Central memory CD8-positive, alpha-beta T cell (primary cell): Measurements from ENCODE around the gene CCDC60.

ENCODE experiments used
- ATAC-seq: fragments of 150-1000 bp; cut with Tn5 transposase; replicated peaks from 2 replicates; pipeline ENCODE4 v1.10.0; 2022; ENCODE audit warnings: mild to moderate bottlenecking, moderate FRiP score, moderate number of reproducible peaks; ENCODE audit not compliant: poor library complexity, severe bottlenecking; ENCODE audit errors: extremely low read depth
- DNase-seq, 2 donors: peaks; one replicate each; pipeline ENCODE4 v3.0.0; 2021; ENCODE audit warnings: low spot score in 2 of 2
- H3K27ac Mint-ChIP-seq: one replicate; pipeline ENCODE4 v1.8.0; 2022; ENCODE audit warnings: low read depth, mild to moderate bottlenecking, moderate library complexity, mixed read lengths
- H3K27me3 Mint-ChIP-seq: one replicate; pipeline ENCODE4 v1.8.0; 2022; ENCODE audit warnings: mixed read lengths
- H3K36me3 Mint-ChIP-seq: one replicate; pipeline ENCODE4 v1.8.0; 2022; ENCODE audit warnings: mild to moderate bottlenecking, moderate library complexity, mixed read lengths; ENCODE audit not compliant: insufficient read depth
- H3K4me1 Mint-ChIP-seq: one replicate; pipeline ENCODE4 v1.8.0; 2022; ENCODE audit warnings: mixed read lengths
- H3K4me3 Mint-ChIP-seq: one replicate; pipeline ENCODE4 v1.8.0; 2022; ENCODE audit warnings: mild to moderate bottlenecking, moderate library complexity, mixed read lengths
- H3K9me3 Mint-ChIP-seq: one replicate; pipeline ENCODE4 v1.8.0; 2022; ENCODE audit warnings: mixed read lengths

The CCDC60 gene

GRCh38 chr12:119312904-119313303 lies 21.6 kb upstream of the CCDC60 start:
- Mint-ChIP-seq H3K4me1 (no peaks in the 10 kb centered on the region), H3K27ac (no peak overlapping the region), H3K36me3 (no peaks in the 10 kb centered on the region), H3K27me3 (peaks cover 12% of the 10 kb centered on the region), H3K4me3 (no peak overlapping the region), H3K9me3 (peaks cover 5% of the 10 kb centered on the region)
- ATAC-seq = no peak
- no peak for DNase-seq

GRCh38 chr12:119314290-119314689 lies 20.2 kb upstream of the CCDC60 start:
- DNase-seq = no peak
- Mint-ChIP-seq H3K4me3 (no peak overlapping the region), H3K4me1 (no peaks in the 10 kb centered on the region), H3K27ac (no peak overlapping the region), H3K9me3 (no peaks in the 10 kb centered on the region), H3K27me3 (peaks cover 25% of the 10 kb centered on the region), H3K36me3 (no peaks in the 10 kb centered on the region)
- ATAC-seq = no peak

DNA sequence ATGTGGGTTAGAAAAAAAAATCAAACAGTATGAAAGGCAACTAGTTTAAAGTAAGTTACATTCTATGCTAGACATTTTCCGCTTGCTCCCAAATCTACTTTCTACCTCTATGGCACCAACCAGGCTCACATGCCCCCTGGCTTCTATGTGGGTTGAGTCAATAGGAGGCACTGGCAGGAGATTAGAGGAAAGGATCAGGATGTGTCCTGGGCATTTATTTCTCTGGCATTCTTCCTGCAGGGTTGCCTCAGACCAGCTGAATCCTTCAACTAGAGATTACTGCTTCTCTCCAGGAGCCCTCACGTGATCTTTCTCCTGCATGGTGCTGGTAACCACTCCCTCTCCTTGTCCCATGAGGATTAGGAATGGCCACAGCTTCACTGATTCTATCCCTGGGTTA lies 14.9 kb upstream of the CCDC60 start:
- no peak overlapping the region for H3K4me3 Mint-ChIP-seq
- no peaks in the 10 kb centered on the region for H3K9me3 Mint-ChIP-seq

DNA sequence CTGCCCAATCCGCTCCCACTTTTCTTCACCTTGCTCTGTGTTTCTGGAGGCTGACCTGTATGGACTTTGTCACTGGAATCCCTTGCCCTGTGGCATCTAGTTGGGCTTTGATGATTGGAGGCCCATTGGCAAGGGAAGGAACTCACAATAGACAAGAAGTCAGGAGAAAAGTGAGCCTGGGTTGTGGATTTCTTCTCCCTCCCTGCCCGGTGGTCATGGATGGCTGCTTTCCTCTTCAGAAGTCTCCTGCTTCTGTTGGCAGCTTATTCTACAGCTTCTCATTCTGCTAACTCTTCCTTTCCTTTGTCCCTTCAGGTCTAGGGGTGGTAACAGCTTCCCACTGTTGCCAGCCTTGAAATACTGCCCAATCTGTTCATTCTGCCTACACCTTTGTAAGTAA lies 13.9 kb upstream of the CCDC60 start:
- H3K4me3 Mint-ChIP-seq = no peak overlapping the region
- no peaks in the 10 kb centered on the region for H3K4me1 Mint-ChIP-seq
- H3K36me3 Mint-ChIP-seq = no peaks in the 10 kb centered on the region
- no peaks in the 10 kb centered on the region for H3K9me3 Mint-ChIP-seq
- DNase-seq (no peak), ATAC-seq (no peak)
- no peak overlapping the region for H3K27ac Mint-ChIP-seq
- H3K27me3 Mint-ChIP-seq = peaks cover 13% of the 10 kb centered on the region

More for the DNA sequence above, 14.9 kb upstream of the CCDC60 start:
- peaks cover 13% of the 10 kb centered on the region for H3K27me3 Mint-ChIP-seq
- H3K4me1 Mint-ChIP-seq = no peaks in the 10 kb centered on the region
- no peaks in the 10 kb centered on the region for H3K36me3 Mint-ChIP-seq
- DNase-seq (no peak), ATAC-seq (no peak)
- H3K27ac Mint-ChIP-seq = no peak overlapping the region

DNA sequence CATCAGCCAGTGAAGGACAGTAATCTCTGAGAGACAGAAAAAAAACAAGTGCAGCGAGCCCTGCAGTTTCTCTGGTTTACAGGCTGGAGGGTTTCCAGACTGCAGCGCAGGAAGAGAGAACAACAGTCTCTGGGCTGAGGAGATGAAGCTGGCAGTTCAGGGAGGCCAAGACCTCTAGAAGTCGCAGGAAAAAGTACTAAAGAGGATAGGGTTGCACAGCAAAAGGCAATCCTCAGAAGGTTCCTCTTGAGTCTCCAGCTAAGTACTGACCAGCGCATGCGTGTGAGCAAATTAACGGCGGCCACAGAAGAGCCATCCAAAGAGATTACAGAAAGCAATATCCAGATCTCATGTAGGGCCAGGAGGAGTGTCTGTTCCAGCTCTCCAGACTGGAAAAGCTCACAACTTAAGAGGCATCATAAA lies 12.2 kb upstream of the CCDC60 start:
- H3K9me3 Mint-ChIP-seq = no peaks in the 10 kb centered on the region
- ATAC-seq = no peak
- H3K27ac Mint-ChIP-seq = no peak overlapping the region
- no peak for DNase-seq
- no peaks in the 10 kb centered on the region for H3K36me3 Mint-ChIP-seq
- H3K4me1 Mint-ChIP-seq = no peaks in the 10 kb centered on the region
- H3K4me3 Mint-ChIP-seq = no peak overlapping the region
- peaks cover 13% of the 10 kb centered on the region for H3K27me3 Mint-ChIP-seq

- H3K9me3 Mint-ChIP-seq = no peaks in the 10 kb centered on the region
- no peak overlapping the region for H3K27ac Mint-ChIP-seq
- ATAC-seq = no peak
- no peaks in the 10 kb centered on the region for H3K36me3 Mint-ChIP-seq
- peaks cover 6% of the 10 kb centered on the region for H3K27me3 Mint-ChIP-seq
- no peaks in the 10 kb centered on the region for H3K4me1 Mint-ChIP-seq
- H3K4me3 Mint-ChIP-seq = no peak overlapping the region
- DNase-seq = no peak
Observed at GRCh38 chr12:119325813-119326212, 8.7 kb upstream of the CCDC60 start.

DNA sequence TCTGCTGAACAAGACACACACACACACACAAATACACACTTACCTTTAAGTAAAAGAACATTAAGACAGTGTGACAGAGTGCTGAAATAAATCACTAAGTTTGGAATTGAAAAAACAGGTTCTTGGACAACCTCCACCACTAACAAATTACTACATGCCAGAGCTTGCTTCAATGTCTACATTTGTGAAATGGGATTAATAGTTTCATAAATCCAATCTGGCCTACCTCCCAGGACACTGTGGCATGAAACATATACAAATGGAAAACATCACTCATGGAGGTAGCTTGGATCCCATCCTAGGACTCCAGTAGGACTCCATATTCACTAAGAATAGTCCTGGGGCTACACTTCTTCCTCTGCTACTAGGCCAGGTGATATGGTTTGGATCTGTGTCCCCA lies 8.2 kb upstream of the CCDC60 start:
- H3K27ac Mint-ChIP-seq = no peak overlapping the region
- H3K27me3 Mint-ChIP-seq = peaks cover 7% of the 10 kb centered on the region

GRCh38 chr12:119327471-119327870 lies 7.1 kb upstream of the CCDC60 start:
- Mint-ChIP-seq H3K27ac (no peak overlapping the region), H3K36me3 (no peaks in the 10 kb centered on the region), H3K4me3 (no peak overlapping the region), H3K4me1 (no peaks in the 10 kb centered on the region), H3K27me3 (peaks cover 11% of the 10 kb centered on the region), H3K9me3 (no peaks in the 10 kb centered on the region)
- ATAC-seq (no peak), DNase-seq (no peak)

More for the DNA sequence above, 8.2 kb upstream of the CCDC60 start:
- ATAC-seq (no peak), DNase-seq (no peak)
- Mint-ChIP-seq H3K4me1 (no peaks in the 10 kb centered on the region), H3K9me3 (no peaks in the 10 kb centered on the region), H3K36me3 (no peaks in the 10 kb centered on the region), H3K4me3 (no peak overlapping the region)

DNA sequence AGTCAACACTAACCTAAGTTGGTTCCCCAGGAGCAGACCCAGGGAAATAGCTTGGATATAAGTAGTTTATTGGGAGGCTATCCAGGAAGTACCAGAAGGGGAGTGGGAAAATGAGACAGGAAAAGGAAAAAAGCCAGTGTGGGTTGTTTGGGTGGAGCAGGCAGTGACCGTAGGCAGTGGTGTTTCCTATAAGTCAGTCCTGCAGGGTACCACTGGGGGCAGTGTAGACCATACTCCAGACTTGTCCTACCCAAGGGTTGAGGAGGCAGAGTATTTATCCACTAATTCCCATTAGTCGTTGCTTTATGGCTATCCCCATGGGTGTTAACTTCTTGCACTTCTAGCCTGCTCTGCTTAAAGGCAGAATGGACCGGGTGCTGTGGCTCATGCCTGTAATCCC lies 6.4 kb upstream of the CCDC60 start:
- peaks cover 17% of the 10 kb centered on the region for H3K27me3 Mint-ChIP-seq

GRCh38 chr12:119338593-119339363 lies 4.2 kb downstream of the CCDC60 start:
- DNase-seq = no peak
- no peaks in the 10 kb centered on the region for H3K36me3 Mint-ChIP-seq
- H3K4me3 Mint-ChIP-seq = no peak overlapping the region
- peaks cover 13% of the 10 kb centered on the region for H3K9me3 Mint-ChIP-seq
- no peaks in the 10 kb centered on the region for H3K4me1 Mint-ChIP-seq
- H3K27me3 Mint-ChIP-seq = peaks cover 20% of the 10 kb centered on the region
- no peak for ATAC-seq
- no peak overlapping the region for H3K27ac Mint-ChIP-seq

More for the DNA sequence above, 6.4 kb upstream of the CCDC60 start:
- Mint-ChIP-seq H3K4me3 (no peak overlapping the region), H3K4me1 (no peaks in the 10 kb centered on the region), H3K9me3 (no peaks in the 10 kb centered on the region), H3K36me3 (no peaks in the 10 kb centered on the region), H3K27ac (no peak overlapping the region)
- DNase-seq = no peak
- no peak for ATAC-seq

DNA sequence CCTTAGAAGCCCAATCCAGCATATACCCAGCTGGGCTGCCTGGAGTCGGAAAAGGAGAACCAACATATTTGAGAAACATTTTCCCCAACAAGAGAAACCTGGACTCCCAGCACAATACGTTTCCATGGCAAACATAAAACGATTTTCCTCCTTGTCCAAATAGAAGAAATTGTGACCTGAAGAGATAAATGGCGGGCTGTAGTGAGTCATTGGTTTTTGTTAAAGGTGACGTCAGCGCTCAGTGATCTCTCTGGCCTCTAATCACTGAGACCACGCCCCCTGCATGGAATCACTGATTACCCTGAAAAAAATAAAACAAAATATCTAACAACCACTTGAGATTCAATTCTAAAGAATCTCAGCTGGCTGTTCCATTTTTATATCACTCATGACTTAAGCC lies 6.0 kb downstream of the CCDC60 start:
- ATAC-seq = no peak
- H3K4me3 Mint-ChIP-seq = no peak overlapping the region
- no peaks in the 10 kb centered on the region for H3K36me3 Mint-ChIP-seq
- peaks cover 13% of the 10 kb centered on the region for H3K9me3 Mint-ChIP-seq
- no peaks in the 10 kb centered on the region for H3K4me1 Mint-ChIP-seq
- DNase-seq = no peak
- peaks cover 20% of the 10 kb centered on the region for H3K27me3 Mint-ChIP-seq
- H3K27ac Mint-ChIP-seq = no peak overlapping the region

DNA sequence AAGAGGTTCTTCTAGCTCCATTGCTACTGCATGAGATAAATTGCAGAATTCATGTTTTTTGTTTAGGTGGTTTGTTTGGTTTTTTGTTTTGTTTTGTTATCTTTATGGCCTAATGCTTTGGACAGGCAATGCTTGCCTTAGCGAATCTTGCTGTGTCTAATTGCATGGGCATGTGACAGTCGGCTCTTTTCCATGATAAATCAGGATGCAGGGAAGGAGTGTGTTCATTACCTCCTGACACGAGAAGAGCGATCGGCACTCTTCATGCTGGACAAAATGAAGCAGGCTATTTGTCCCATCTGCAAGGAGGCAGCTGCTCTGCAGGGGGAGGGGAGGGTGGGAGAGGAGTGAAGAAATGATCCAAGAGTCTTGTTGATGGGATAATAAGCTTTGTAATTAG lies 6.5 kb downstream of the CCDC60 start:
- H3K4me3 Mint-ChIP-seq = no peak overlapping the region
- H3K4me1 Mint-ChIP-seq = no peaks in the 10 kb centered on the region
- H3K36me3 Mint-ChIP-seq = no peaks in the 10 kb centered on the region
- peaks cover 20% of the 10 kb centered on the region for H3K27me3 Mint-ChIP-seq
- DNase-seq (no peak), ATAC-seq (no peak)
- no peak overlapping the region for H3K27ac Mint-ChIP-seq
- H3K9me3 Mint-ChIP-seq = peaks cover 13% of the 10 kb centered on the region

DNA sequence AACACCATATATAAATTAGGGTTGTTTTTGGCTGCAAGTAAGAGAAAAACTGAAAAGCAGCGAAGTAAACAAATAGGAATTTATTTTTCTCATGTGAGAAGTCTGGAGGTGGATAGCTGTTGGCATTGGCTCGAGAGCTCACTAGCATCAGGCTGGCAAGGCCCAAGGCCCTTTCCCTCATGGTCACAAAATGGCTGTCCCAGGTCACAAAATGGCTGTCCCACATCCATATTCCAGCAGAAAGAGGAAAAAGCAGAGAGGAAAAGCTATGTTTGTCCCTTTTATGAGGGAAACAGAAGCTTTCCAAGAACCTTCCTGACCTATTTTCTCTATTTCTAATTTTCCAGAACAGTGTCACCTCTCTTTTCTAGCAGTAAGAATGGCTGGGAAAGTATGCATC lies 7.5 kb downstream of the CCDC60 start:
- DNase-seq = no peak
- Mint-ChIP-seq H3K27me3 (peaks cover 20% of the 10 kb centered on the region), H3K4me1 (no peaks in the 10 kb centered on the region), H3K27ac (no peak overlapping the region), H3K36me3 (no peaks in the 10 kb centered on the region), H3K4me3 (no peak overlapping the region), H3K9me3 (peaks cover 13% of the 10 kb centered on the region)
- no peak for ATAC-seq
